PFSK-1 (cell line): Measurements from ENCODE around the gene NCKAP1.

Experiments
- POLR2AphosphoS5 ChIP-seq: IDR thresholded peaks from 2 replicates; pipeline ENCODE4 v1.6.1; 2012; ENCODE audit warnings: low read depth, mild to moderate bottlenecking, control low read depth, low read length, moderate library complexity
- REST ChIP-seq, 2 experiments: IDR thresholded peaks; 2 replicates each; pipeline versions ENCODE4 v1.6.1 to v1.8.0; 2011 to 2012; ENCODE audit warnings: low read depth in 2 of 2, low read length in 2 of 2, control low read depth in 1 of 2, inconsistent platforms in 1 of 2, mild to moderate bottlenecking in 1 of 2, moderate library complexity in 1 of 2; ENCODE audit not compliant: insufficient read depth in 1 of 2
- TAF1 ChIP-seq: IDR thresholded peaks from 2 replicates; pipeline ENCODE4 v1.6.1; 2012; ENCODE audit warnings: low read length, control low read depth, borderline replicate concordance; ENCODE audit not compliant: insufficient read depth

GRCh38 chr2:183014005-183014404, 24.3 kb downstream of the NCKAP1 start:
- TF ChIP-seq POLR2AphosphoS5 (no peak), REST (IDR thresholded peaks at IDR 0.05; ENCODE audit: insufficient read depth in 1 of 2, low read depth in 2 of 2, low read length in 2 of 2) (no peak), TAF1 (no peak)
